Mucosa of rectum (tissue), 2 donors: Measurements from ENCODE around the gene RPS6KC1.
"Not testable (repeated sequence)": the region's sequence is repeated elsewhere in the genome, so short reads cannot be mapped to it uniquely, and the experiment has no call there.

ENCODE experiments used
- H3K27ac ChIP-seq, 2 donors: one replicate each; pipeline ENCODE4 v1.7.0; 2013; ENCODE audit warnings: inconsistent platforms in 2 of 2, low read depth in 2 of 2, low read length in 2 of 2
- H3K27me3 ChIP-seq, 2 donors: one replicate each; pipeline ENCODE4 v1.7.0; 2013; ENCODE audit warnings: low read length in 2 of 2; ENCODE audit not compliant: control insufficient read depth in 2 of 2, insufficient read depth in 2 of 2
- H3K36me3 ChIP-seq, 2 donors: one replicate each; pipeline ENCODE4 v1.7.0; 2013; ENCODE audit warnings: low read length in 2 of 2; ENCODE audit not compliant: control insufficient read depth in 2 of 2, insufficient read depth in 2 of 2
- H3K4me1 ChIP-seq, 2 donors: one replicate each; pipeline ENCODE4 v1.7.0; 2013; ENCODE audit warnings: low read length in 2 of 2, mild to moderate bottlenecking in 1 of 2; ENCODE audit not compliant: control insufficient read depth in 2 of 2, insufficient read depth in 2 of 2
- H3K4me3 ChIP-seq, 2 donors: one replicate each; pipeline ENCODE4 v1.7.0; 2013; ENCODE audit warnings: low read length in 2 of 2
- H3K9ac ChIP-seq, 2 donors: one replicate each; pipeline ENCODE4 v1.7.0; 2013; ENCODE audit warnings: low read length in 2 of 2, low read depth in 1 of 2, mild to moderate bottlenecking in 1 of 2
- H3K9me3 ChIP-seq, 2 donors: one replicate each; pipeline ENCODE4 v1.7.0; 2013; ENCODE audit warnings: low read length in 2 of 2; ENCODE audit not compliant: control insufficient read depth in 2 of 2
- donor health status: healthy.
- donor health status: Normal muscosa, but diverticular disease.

The RPS6KC1 gene

GRCh38 chr1:213082420-213083111 lies 31.5 kb downstream of the RPS6KC1 start:
- no peak overlapping the region for H3K27ac ChIP-seq
- H3K36me3 ChIP-seq: peaks cover 5 to 13% of the 10 kb centered on the region in 2 donors
- H3K27me3 ChIP-seq: no peaks in the 10 kb centered on the region
- no peak overlapping the region for H3K9ac ChIP-seq
- no peaks in the 10 kb centered on the region for H3K4me1 ChIP-seq
- no peaks in the 10 kb centered on the region for H3K9me3 ChIP-seq
- no peak overlapping the region for H3K4me3 ChIP-seq

- Histone ChIP-seq H3K27ac (no peak overlapping the region), H3K9ac (no peak overlapping the region), H3K9me3 (no peaks in the 10 kb centered on the region), H3K4me3 (no peak overlapping the region), H3K36me3 (peaks cover 5 to 18% of the 10 kb centered on the region in 2 donors), H3K4me1 (no peaks in the 10 kb centered on the region), H3K27me3 (no peaks in the 10 kb centered on the region)
Observed at GRCh38 chr1:213083112-213083445, 32.0 kb downstream of the RPS6KC1 start.

- no peaks in the 10 kb centered on the region for H3K9me3 ChIP-seq
- H3K4me3 ChIP-seq: no peak overlapping the region
- no peak overlapping the region for H3K9ac ChIP-seq
- no peaks in the 10 kb centered on the region for H3K4me1 ChIP-seq
- no peaks in the 10 kb centered on the region for H3K27me3 ChIP-seq
- no peak overlapping the region for H3K27ac ChIP-seq
- peaks cover 5 to 10% of the 10 kb centered on the region in 2 donors for H3K36me3 ChIP-seq
Observed at GRCh38 chr1:213087911-213088310, 36.9 kb downstream of the RPS6KC1 start.

GRCh38 chr1:213089924-213090677 lies 39.1 kb downstream of the RPS6KC1 start:
- Histone ChIP-seq H3K9me3 (no peaks in the 10 kb centered on the region), H3K27me3 (no peaks in the 10 kb centered on the region), H3K4me3 (no peak overlapping the region), H3K27ac (no peak overlapping the region), H3K4me1 (no peaks in the 10 kb centered on the region), H3K36me3 (peaks cover 0 to 10% of the 10 kb centered on the region in 2 donors), H3K9ac (no peak overlapping the region)

GRCh38 chr1:213094446-213094845 lies 43.4 kb downstream of the RPS6KC1 start:
- Histone ChIP-seq H3K27me3 (no peaks in the 10 kb centered on the region), H3K27ac (no peak overlapping the region), H3K36me3 (peaks cover 0 to 3% of the 10 kb centered on the region in 2 donors), H3K9me3 (no peaks in the 10 kb centered on the region), H3K4me3 (no peak overlapping the region), H3K9ac (no peak overlapping the region), H3K4me1 (no peaks in the 10 kb centered on the region)

- no peak overlapping the region for H3K27ac ChIP-seq
Observed at GRCh38 chr1:213095467-213095866, 44.4 kb downstream of the RPS6KC1 start.

GRCh38 chr1:213099682-213100399 lies 48.8 kb downstream of the RPS6KC1 start:
- Histone ChIP-seq H3K27ac (no peak overlapping the region), H3K9ac (no peak overlapping the region), H3K27me3 (no peaks in the 10 kb centered on the region), H3K36me3 (peaks cover 0 to 3% of the 10 kb centered on the region in 2 donors), H3K9me3 (no peaks in the 10 kb centered on the region), H3K4me1 (no peaks in the 10 kb centered on the region), H3K4me3 (no peak overlapping the region)

More at GRCh38 chr1:213095467-213095866, 44.4 kb downstream of the RPS6KC1 start:
- Histone ChIP-seq H3K4me3 (no peak overlapping the region), H3K9ac (no peak overlapping the region), H3K36me3 (peaks cover 0 to 3% of the 10 kb centered on the region in 2 donors), H3K9me3 (no peaks in the 10 kb centered on the region), H3K27me3 (no peaks in the 10 kb centered on the region), H3K4me1 (no peaks in the 10 kb centered on the region)

GRCh38 chr1:213100565-213100964 lies 49.5 kb downstream of the RPS6KC1 start:
- not testable (repeated sequence) for H3K9ac ChIP-seq, H3K9me3 ChIP-seq, H3K4me1 ChIP-seq, H3K27ac ChIP-seq, H3K4me3 ChIP-seq, H3K36me3 ChIP-seq, H3K27me3 ChIP-seq

GRCh38 chr1:213103377-213104306 lies 52.6 kb downstream of the RPS6KC1 start:
- Histone ChIP-seq H3K4me3 (no peak overlapping the region), H3K27me3 (no peaks in the 10 kb centered on the region), H3K4me1 (no peaks in the 10 kb centered on the region), H3K36me3 (peaks cover 0 to 3% of the 10 kb centered on the region in 2 donors), H3K9me3 (no peaks in the 10 kb centered on the region), H3K27ac (no peak overlapping the region), H3K9ac (no peak overlapping the region)
